Measurements from ENCODE around the gene ANKRD40CL. TPM values are rescaled to one million over a fixed set of nuclear protein-coding genes. Genes with fewer than 3 reads are reported as not detected.

The ANKRD40CL gene
- total RNA-seq, 1 experiment from 2014 or later: not detected

DNA sequence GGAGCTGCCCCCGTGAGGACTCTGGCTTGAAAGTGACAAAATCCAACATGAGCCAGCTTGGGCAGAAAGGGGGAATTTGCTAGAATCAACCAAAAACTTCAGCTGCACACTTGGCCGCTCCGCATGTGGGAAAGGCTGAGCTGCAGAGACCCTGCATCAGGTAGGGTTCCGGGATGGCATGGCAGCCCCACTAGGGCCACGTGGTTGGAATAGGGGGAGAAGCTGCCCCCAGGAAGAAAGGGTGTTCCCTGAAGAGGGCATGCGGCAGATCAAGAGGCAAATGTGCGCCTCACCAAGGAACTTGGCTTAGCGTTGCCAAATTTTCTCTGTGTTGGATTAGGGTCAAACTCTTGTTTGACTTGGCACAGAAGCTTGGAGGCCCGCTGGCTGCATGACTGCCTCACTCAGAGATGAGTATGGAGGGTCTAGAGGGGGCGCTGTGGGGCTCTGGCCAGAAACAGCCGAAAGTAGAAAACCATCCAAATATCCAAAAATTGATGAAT lies 38.9 kb upstream of the ANKRD40CL start:
- Mint-ChIP-seq H3K27me3 (ENCODE audit: low read depth) (no peaks in the 10 kb centered on the region; the same call in none of the 2 replicates), H3K9me3 (no peaks in the 10 kb centered on the region), H3K4me3 (no peak overlapping the region), H3K27ac (no peak overlapping the region), H3K36me3 (ENCODE audit: insufficient read depth in 1 of 3, low read depth in 3 of 3) (no peaks in the 10 kb centered on the region), H3K4me1 (peaks cover 6% of the 10 kb centered on the region in 2 experiments; a peak in 2 of 4 replicates)
- peak; percentile 65 for DNase-seq
- Histone ChIP-seq H3K79me2 (ENCODE audit: insufficient read depth, low read length) (no peaks in the 10 kb centered on the region), H4K91ac (ENCODE audit: insufficient read length, low read depth, low read length) (no peak overlapping the region), H3K9ac (ENCODE audit: extremely low read depth, insufficient read length, low read length) (no peak overlapping the region), H2BK15ac (ENCODE audit: low read depth, low read length) (no peak overlapping the region), H2BK20ac (ENCODE audit: low read depth, low read length, poor library complexity, severe bottlenecking) (no peak overlapping the region), H3K14ac (ENCODE audit: insufficient read depth, low read length) (no peak overlapping the region), H3K56ac (ENCODE audit: insufficient read length, low read depth, low read length) (no peak overlapping the region), H3K18ac (ENCODE audit: insufficient read length, low read depth, low read length) (no peak overlapping the region), H3K23me2 (ENCODE audit: insufficient read length, low read depth, low read length, poor library complexity, severe bottlenecking) (no peaks in the 10 kb centered on the region), H2BK5ac (ENCODE audit: insufficient read length, low read length) (no peak overlapping the region), H3K79me1 (ENCODE audit: insufficient read depth, low read depth, low read length, poor library complexity, severe bottlenecking) (no peaks in the 10 kb centered on the region), H3K4me1 (ENCODE audit: insufficient read depth, low read length) (no peaks in the 10 kb centered on the region), H3K27ac (ENCODE audit: insufficient read length, low read depth, low read length) (no peak overlapping the region), H3K9me3 (ENCODE audit: control insufficient read depth, low read depth, low read length) (no peaks in the 10 kb centered on the region), H3K27me3 (ENCODE audit: insufficient read depth, low read length) (no peaks in the 10 kb centered on the region), H2BK12ac (ENCODE audit: insufficient read length, low read depth, low read length) (no peak overlapping the region), H4K8ac (replicated peaks; ENCODE audit: insufficient read length, low read depth, low read length) (no peak overlapping the region), H3K4ac (ENCODE audit: low read depth, low read length) (no peak overlapping the region), H3K4me2 (ENCODE audit: insufficient read depth, insufficient read length, low read length) (no peak overlapping the region), H3K23ac (ENCODE audit: insufficient read length, low read depth, low read length) (no peak overlapping the region), H2AK5ac (ENCODE audit: insufficient read length, low read length) (no peak overlapping the region), H4K20me1 (ENCODE audit: control insufficient read depth, insufficient read depth, insufficient read length) (no peaks in the 10 kb centered on the region), H4K5ac (ENCODE audit: insufficient read length, low read depth, low read length) (no peak overlapping the region), H2BK120ac (ENCODE audit: low read depth, low read length, poor library complexity, severe bottlenecking) (no peak overlapping the region), H3T11ph (ENCODE audit: low read length) (no peak overlapping the region), H2AFZ (ENCODE audit: low read length) (no peak overlapping the region)
- no CpG with 5 or more reads among the region's 11 CpGs for WGBS (ENCODE audit: extremely low coverage, insufficient read length, low lambda C conversion rate)
- TF ChIP-seq, protein P1, sequence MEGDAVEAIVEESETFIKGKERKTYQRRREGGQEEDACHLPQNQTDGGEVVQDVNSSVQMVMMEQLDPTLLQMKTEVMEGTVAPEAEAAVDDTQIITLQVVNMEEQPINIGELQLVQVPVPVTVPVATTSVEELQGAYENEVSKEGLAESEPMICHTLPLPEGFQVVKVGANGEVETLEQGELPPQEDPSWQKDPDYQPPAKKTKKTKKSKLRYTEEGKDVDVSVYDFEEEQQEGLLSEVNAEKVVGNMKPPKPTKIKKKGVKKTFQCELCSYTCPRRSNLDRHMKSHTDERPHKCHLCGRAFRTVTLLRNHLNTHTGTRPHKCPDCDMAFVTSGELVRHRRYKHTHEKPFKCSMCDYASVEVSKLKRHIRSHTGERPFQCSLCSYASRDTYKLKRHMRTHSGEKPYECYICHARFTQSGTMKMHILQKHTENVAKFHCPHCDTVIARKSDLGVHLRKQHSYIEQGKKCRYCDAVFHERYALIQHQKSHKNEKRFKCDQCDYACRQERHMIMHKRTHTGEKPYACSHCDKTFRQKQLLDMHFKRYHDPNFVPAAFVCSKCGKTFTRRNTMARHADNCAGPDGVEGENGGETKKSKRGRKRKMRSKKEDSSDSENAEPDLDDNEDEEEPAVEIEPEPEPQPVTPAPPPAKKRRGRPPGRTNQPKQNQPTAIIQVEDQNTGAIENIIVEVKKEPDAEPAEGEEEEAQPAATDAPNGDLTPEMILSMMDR (conservative IDR thresholded peaks at IDR 0.05): peak; percentile 66

Data from H9 (cell line).